KOPT-K1 (cell line): ENCODE data around the gene PHACTR2.
"Not testable (repeated sequence)": the region's sequence is repeated elsewhere in the genome, so short reads cannot be mapped to it uniquely, and the experiment has no call there.

ENCODE experiments used
- H3K27ac ChIP-seq: fragments of 200-600 bp; sonication (generic); 2 replicates; pipeline ENCODE4 v1.5.1; 2016; ENCODE audit warnings: antibody characterized with exemption, mild to moderate bottlenecking, low read depth, low read length; ENCODE audit not compliant: poor library complexity, severe bottlenecking
- H3K36me3 ChIP-seq: fragments of 200-600 bp; sonication (generic); 2 replicates; pipeline ENCODE4 v1.5.1; 2017; ENCODE audit warnings: antibody characterized with exemption, mild to moderate bottlenecking, low read length, moderate library complexity; ENCODE audit not compliant: insufficient read depth
- H3K9me3 ChIP-seq: fragments of 200-600 bp; sonication (generic); 2 replicates; pipeline ENCODE4 v1.5.1; 2017; ENCODE audit warnings: antibody characterized with exemption, low read length, mild to moderate bottlenecking; ENCODE audit not compliant: insufficient read depth, poor library complexity, severe bottlenecking

The PHACTR2 gene

GRCh38 chr6:143844006-143844405 lies 166.2 kb downstream of the PHACTR2 start:
- no peaks in the 10 kb centered on the region for H3K9me3 ChIP-seq
- peak overlapping the region; percentile 89 for H3K27ac ChIP-seq
- H3K36me3 ChIP-seq = peaks cover 45% of the 10 kb centered on the region

GRCh38 chr6:143845033-143845432 lies 167.3 kb downstream of the PHACTR2 start:
- H3K36me3 ChIP-seq = peaks cover 55% of the 10 kb centered on the region
- H3K9me3 ChIP-seq = no peaks in the 10 kb centered on the region
- no peak overlapping the region for H3K27ac ChIP-seq

GRCh38 chr6:143851706-143852105 lies 173.9 kb downstream of the PHACTR2 start:
- H3K36me3 ChIP-seq = peaks cover 93% of the 10 kb centered on the region
- H3K27ac ChIP-seq, H3K9me3 ChIP-seq: not testable (repeated sequence)

- H3K9me3 ChIP-seq, H3K27ac ChIP-seq: not testable (repeated sequence)
- H3K36me3 ChIP-seq = peaks cover 93% of the 10 kb centered on the region
These were observed 177.3 kb downstream of the PHACTR2 start for GRCh38 chr6:143855057-143855456.

- not testable (repeated sequence) for H3K27ac ChIP-seq, H3K9me3 ChIP-seq
- peaks cover 93% of the 10 kb centered on the region for H3K36me3 ChIP-seq
These were observed 179.0 kb downstream of the PHACTR2 start for GRCh38 chr6:143856762-143857161.

- H3K9me3 ChIP-seq = no peaks in the 10 kb centered on the region
- H3K27ac ChIP-seq = no peak overlapping the region
- H3K36me3 ChIP-seq = peaks cover 93% of the 10 kb centered on the region
These were observed 179.9 kb downstream of the PHACTR2 start for GRCh38 chr6:143857651-143858050.

- Histone ChIP-seq H3K9me3 (no peaks in the 10 kb centered on the region), H3K36me3 (peaks cover 100% of the 10 kb centered on the region), H3K27ac (no peak overlapping the region)
These were observed 182.3 kb downstream of the PHACTR2 start for GRCh38 chr6:143859891-143860660.

GRCh38 chr6:143863771-143864170 lies 186.0 kb downstream of the PHACTR2 start:
- H3K36me3 ChIP-seq = peaks cover 81% of the 10 kb centered on the region
- H3K27ac ChIP-seq = no peak overlapping the region
- H3K9me3 ChIP-seq = no peaks in the 10 kb centered on the region

GRCh38 chr6:143864234-143864633 lies 186.5 kb downstream of the PHACTR2 start, which contains the start of gene ZC2HC1B:
ZC2HC1B (plus strand) TSS chr6:143864474; CDS start chr6:143864540, 66 bp downstream.
- Histone ChIP-seq H3K27ac (no peak within 1 kb of the TSS), H3K36me3 (peaks cover 77% of the 10 kb centered on the region), H3K9me3 (no peaks in the 10 kb centered on the region)

- H3K9me3 ChIP-seq = no peaks in the 10 kb centered on the region
- H3K27ac ChIP-seq = no peak overlapping the region
These were observed 189.5 kb downstream of the PHACTR2 start for GRCh38 chr6:143867236-143867635.

GRCh38 chr6:143868808-143869207 lies 191.0 kb downstream of the PHACTR2 start:
- H3K27ac ChIP-seq, H3K9me3 ChIP-seq: not testable (repeated sequence)
- H3K36me3 ChIP-seq = peaks cover 31% of the 10 kb centered on the region

More at GRCh38 chr6:143867236-143867635, 189.5 kb downstream of the PHACTR2 start:
- peaks cover 47% of the 10 kb centered on the region for H3K36me3 ChIP-seq

GRCh38 chr6:143871202-143871730 lies 193.5 kb downstream of the PHACTR2 start:
- peaks cover 13% of the 10 kb centered on the region for H3K9me3 ChIP-seq
- H3K27ac ChIP-seq, H3K36me3 ChIP-seq: not testable (repeated sequence)

GRCh38 chr6:143872201-143872600 lies 194.4 kb downstream of the PHACTR2 start:
- Histone ChIP-seq H3K36me3 (no peaks in the 10 kb centered on the region), H3K9me3 (peaks cover 14% of the 10 kb centered on the region), H3K27ac (no peak overlapping the region)

GRCh38 chr6:143873600-143873999 lies 195.8 kb downstream of the PHACTR2 start:
- H3K27ac ChIP-seq, H3K36me3 ChIP-seq: not testable (repeated sequence)
- H3K9me3 ChIP-seq = peaks cover 14% of the 10 kb centered on the region

GRCh38 chr6:143874503-143874902 lies 196.7 kb downstream of the PHACTR2 start:
- not testable (repeated sequence) for H3K27ac ChIP-seq, H3K36me3 ChIP-seq
- H3K9me3 ChIP-seq = peaks cover 14% of the 10 kb centered on the region
